GM10248 (cell line): ENCODE results near the gene CEP83.
A peak's percentile ranks its signal among the peaks of the same experiment; 100 is the strongest.

ENCODE experiments used
- CTCF ChIA-PET: fragments of 300-600 bp; sonication (Branson Sonifier 250); formaldehyde crosslinking; extraction: SDS; loops from one replicate; lab custom pipeline; 2021; ENCODE audit warnings: antibody characterized with exemption; lab: Yijun Ruan, JAX
- POLR2A ChIA-PET: fragments of 350-650 bp; sonication (Branson Sonifier 250); formaldehyde crosslinking; extraction: SDS; loops from one replicate; lab custom pipeline; 2020; ENCODE audit warnings: antibody characterized with exemption; lab: Yijun Ruan, JAX
- DNase-seq: peaks from one replicate; pipeline ENCODE4 v3.0.0; 2012; ENCODE audit errors: extremely low spot score
- TF ChIP-seq, protein P1 (sequence below): IDR thresholded peaks from 2 replicates; pipeline ENCODE4 v1.5.1; 2012; ENCODE audit warnings: mild to moderate bottlenecking, low read depth; ENCODE audit errors: extremely low read depth, missing control alignments, control extremely low read depth

Gene CEP83

DNA sequence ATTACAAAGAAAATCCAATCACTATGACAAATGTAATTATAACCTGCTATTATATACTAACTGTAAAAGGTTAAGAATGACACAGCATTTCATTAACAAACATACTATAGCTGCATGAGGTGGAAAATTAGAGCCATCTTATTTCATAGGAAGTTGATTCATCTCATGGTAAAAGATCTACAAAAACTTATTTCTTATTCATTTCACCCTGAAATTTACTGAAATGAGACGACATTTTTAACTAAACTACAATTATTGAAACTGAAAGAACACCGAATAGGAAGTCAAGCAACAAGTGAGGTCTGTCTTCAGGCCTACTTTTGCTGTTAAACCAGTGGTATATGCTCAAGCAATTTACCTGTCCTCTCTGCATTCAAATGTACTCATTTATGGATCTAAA lies 87.2 kb downstream of the CEP83 start:
- POLR2A ChIA-PET, result no interaction called here
- peak; percentile 33 for DNase-seq
- TF ChIP-seq, protein P1, sequence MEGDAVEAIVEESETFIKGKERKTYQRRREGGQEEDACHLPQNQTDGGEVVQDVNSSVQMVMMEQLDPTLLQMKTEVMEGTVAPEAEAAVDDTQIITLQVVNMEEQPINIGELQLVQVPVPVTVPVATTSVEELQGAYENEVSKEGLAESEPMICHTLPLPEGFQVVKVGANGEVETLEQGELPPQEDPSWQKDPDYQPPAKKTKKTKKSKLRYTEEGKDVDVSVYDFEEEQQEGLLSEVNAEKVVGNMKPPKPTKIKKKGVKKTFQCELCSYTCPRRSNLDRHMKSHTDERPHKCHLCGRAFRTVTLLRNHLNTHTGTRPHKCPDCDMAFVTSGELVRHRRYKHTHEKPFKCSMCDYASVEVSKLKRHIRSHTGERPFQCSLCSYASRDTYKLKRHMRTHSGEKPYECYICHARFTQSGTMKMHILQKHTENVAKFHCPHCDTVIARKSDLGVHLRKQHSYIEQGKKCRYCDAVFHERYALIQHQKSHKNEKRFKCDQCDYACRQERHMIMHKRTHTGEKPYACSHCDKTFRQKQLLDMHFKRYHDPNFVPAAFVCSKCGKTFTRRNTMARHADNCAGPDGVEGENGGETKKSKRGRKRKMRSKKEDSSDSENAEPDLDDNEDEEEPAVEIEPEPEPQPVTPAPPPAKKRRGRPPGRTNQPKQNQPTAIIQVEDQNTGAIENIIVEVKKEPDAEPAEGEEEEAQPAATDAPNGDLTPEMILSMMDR, result no peak
- CTCF ChIA-PET, result interaction anchor here (1.6 kb wide), 1 partner anchor 16 kb away, joined by 3 read pairs; no protein-coding TSS in a partner anchor

GRCh38 chr12:94362653-94363052 lies 97.0 kb downstream of the CEP83 start:
- POLR2A ChIA-PET, result no interaction called here
- DNase-seq, result no peak

GRCh38 chr12:94359761-94360160 lies 99.9 kb downstream of the CEP83 start:
- ChIA-PET POLR2A (no interaction called here), CTCF (no interaction called here)
- TF ChIP-seq, protein P1, result no peak
- DNase-seq, result no peak

More at GRCh38 chr12:94362653-94363052, 97.0 kb downstream of the CEP83 start:
- TF ChIP-seq, protein P1, result no peak
- CTCF ChIA-PET, result no interaction called here

DNA sequence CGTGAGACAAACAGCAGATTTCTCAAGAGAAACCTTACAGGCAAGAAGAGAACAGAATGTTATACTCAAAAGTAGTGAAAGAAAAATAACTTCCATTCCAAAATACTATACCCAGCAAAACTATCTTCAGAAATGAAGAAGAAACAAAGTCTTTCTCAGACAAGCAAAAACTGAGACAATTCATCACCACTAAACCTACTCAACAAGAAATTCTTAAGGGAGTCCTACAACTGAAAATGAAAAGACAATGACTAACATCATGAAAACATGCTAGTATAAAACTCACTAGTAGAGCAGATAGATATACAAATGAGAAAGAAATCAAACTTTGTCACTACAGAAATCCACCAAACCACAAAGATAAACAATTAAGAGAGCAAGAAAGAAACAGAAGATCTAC lies 106.5 kb downstream of the CEP83 start:
- ChIA-PET CTCF (no interaction called here), POLR2A (no interaction called here)
- DNase-seq, result no peak
- TF ChIP-seq, protein P1, result no peak

- DNase-seq, result no peak
- CTCF ChIA-PET, result interaction anchor here (1.0 kb wide), 1 partner anchor 77 kb away, joined by 3 read pairs; no protein-coding TSS in a partner anchor
- TF ChIP-seq, protein P1, result no peak
- POLR2A ChIA-PET, result no interaction called here
Observed at GRCh38 chr12:94340573-94340972, 119.1 kb downstream of the CEP83 start.

- TF ChIP-seq, protein P1, result no peak
- DNase-seq, result no peak
- ChIA-PET POLR2A (no interaction called here), CTCF (interaction anchor here (1.0 kb wide), 1 partner anchor 9 kb away, joined by 3 read pairs; no protein-coding TSS in a partner anchor)
Observed at GRCh38 chr12:94338006-94338794, 121.5 kb downstream of the CEP83 start.
